Esophagus mucosa (tissue), 1 donor: ENCODE results near the gene FAM184B. TPM values are rescaled to one million over a fixed set of nuclear protein-coding genes. Genes with fewer than 3 reads are reported as not detected.

ENCODE experiments used
- total RNA-seq: library from RNA; stranded (reverse); gene quantifications from one replicate; pipeline ENCODE4 v1.2.4, GENCODE V29; 2023
- donor health status: DM: yes; HTN: yes; CAD: no.

The FAM184B gene
- total RNA-seq, 1 donor from 2014 or later, result 0.16 TPM

Other genes starting within 250 kb of the FAM184B start
- 32.9 TPM for gene LAP3, start 204.4 kb downstream of the FAM184B start, total RNA-seq
- gene MED28, start 167.0 kb downstream of the FAM184B start, total RNA-seq, result 34.4 TPM
- 17.7 TPM for gene DCAF16, start 29.1 kb upstream of the FAM184B start, total RNA-seq
- 13.3 TPM for gene NCAPG, start 29.4 kb upstream of the FAM184B start, total RNA-seq
- gene LCORL, start 240.1 kb upstream of the FAM184B start, total RNA-seq, result 10.0 TPM